Ovary (tissue), 9 donors: ENCODE data around the gene IHH. TPM values are rescaled to one million over a fixed set of nuclear protein-coding genes. Genes with fewer than 3 reads are reported as not detected.

ENCODE experiments used
- DNase-seq, 5 donors: peaks; one replicate each; pipeline ENCODE4 v3.0.0-alpha.2; 2019 to 2020
- H3K27ac ChIP-seq, 2 donors: fragments of 200-600 bp; one replicate each; pipeline versions ENCODE4 v1.5.1 to v1.8.0; 2019 to 2022
- H3K27me3 ChIP-seq: fragments of 200-600 bp; one replicate; pipeline ENCODE4 v1.8.0; 2022
- H3K36me3 ChIP-seq: fragments of 200-600 bp; sonication (generic); one replicate; pipeline ENCODE4 v1.5.1; 2019
- H3K4me1 ChIP-seq: one replicate; pipeline ENCODE4 v1.8.1; 2013; ENCODE audit warnings: mild to moderate bottlenecking, moderate library complexity; ENCODE audit not compliant: insufficient read depth
- H3K4me3 ChIP-seq: fragments of 200-600 bp; sonication (generic); one replicate; pipeline ENCODE4 v1.5.1; 2017
- H3K9me3 ChIP-seq, 2 donors: fragments of 200-600 bp in 1 of 2; sonication (generic) in 1 of 2; one replicate each; pipeline versions ENCODE4 v1.5.1 to v1.8.1; 2013 to 2019; ENCODE audit warnings: mild to moderate bottlenecking in 1 of 2, moderate library complexity in 1 of 2
- CTCF ChIP-seq, 3 donors: fragments of 450-650 bp in 2 of 3; fragments of 200-600 bp in 1 of 3; IDR thresholded peaks; one replicate each; pipeline versions ENCODE4 v1.5.1 to v1.8.0; 2016 to 2022; ENCODE audit warnings: antibody characterized with exemption in 3 of 3, mild to moderate bottlenecking in 1 of 3
- EP300 ChIP-seq: sonication (generic); formaldehyde crosslinking; IDR thresholded peaks from one replicate; pipeline ENCODE4 v1.6.1; 2017; ENCODE audit warnings: antibody characterized with exemption
- POLR2A ChIP-seq: fragments of 450-650 bp; IDR thresholded peaks from one replicate; pipeline ENCODE4 v1.6.1; 2017; ENCODE audit warnings: antibody characterized with exemption, mild to moderate bottlenecking, moderate library complexity
- WGBS, 3 donors: extraction: QIAGEN DNeasy Blood & Tissue Kit in 1 of 3; methylation state at CpG; one replicate each; pipeline versions ENCODE4 v1.1.5 to v1.1.7; 2013 to 2017; 5-methylcytosine and 5-hydroxymethylcytosine counted together
- intact Hi-C, 4 donors: fragments of 100-400 bp; cut with DNase I; formaldehyde crosslinking; loops; one replicate each; pipeline versions ENCODE4 v1.11.0 to v1.15.1; 2022 to 2023
- polyA plus RNA-seq, 2 donors: library from polyadenylated mRNA; stranded (reverse); fragments of 200-250 nt in 1 of 2; fragments of 350-450 nt in 1 of 2; fragmentation: Illumina TruSeq in 1 of 2; extraction: RNeasy Lipid Tissue Mini Kit (QIAGEN cat#74804) in 1 of 2; gene quantifications; one replicate each; pipeline ENCODE4 v1.2.3, GENCODE V29; 2013 to 2014
- total RNA-seq, 7 donors: library from RNA; depleted of rRNA in 2 of 7; stranded (reverse); fragments of >200 nt in 2 of 7; fragmentation: NEBNext Ultra II Directional in 3 of 7; extraction: Animal tissue kit (Norgen Biotek cat#: 25700) in 3 of 7; gene quantifications; one replicate each; pipeline versions ENCODE4 v1.1.0 to v1.2.4, GENCODE V29; 2016 to 2023
- donor health status: DM: no; HTN: no; CAD: no; lungs with moderate emphysema.
- donor health status: DM: no; HTN: no; CAD: no.
- donor health status: Bipolar disorder and iron deficiency.
- donor health status: DM: yes; HTN: yes; CAD: no.
- donor health status: DM: no; HTN: no; CAD: no.
- donor health status: DM: yes; HTN: yes; CAD: no.

Gene IHH
- total and polyA plus RNA-seq, 9 donors: 0.12 to 1.6 (median 0.36) TPM; not detected in 4

GRCh38 chr2:219090436-219091299 is 29.9 kb upstream of the IHH start:
- TF ChIP-seq EP300 (no peak), POLR2A (no peak), CTCF (IDR thresholded peaks at IDR 0.05) (no peak)
- no peak for DNase-seq
- H3K27ac ChIP-seq: no peak overlapping the region
- H3K4me3 ChIP-seq: no peak overlapping the region
- H3K27me3 ChIP-seq: no peaks in the 10 kb centered on the region
- H3K9me3 ChIP-seq: no peaks in the 10 kb centered on the region
- H3K4me1 ChIP-seq: no peaks in the 10 kb centered on the region
- intact Hi-C loops: no loop called here
- no peaks in the 10 kb centered on the region for H3K36me3 ChIP-seq
- WGBS, 3 donors: 69 to 85% (median 80%) methylated on average over 4 of the region's 4 CpGs

- no peak overlapping the region for H3K4me3 ChIP-seq
- 96 to 98% (median 97%) methylated on average over 4 of the region's 4 CpGs for whole genome bisulfite sequencing, 3 donors
- H3K36me3 ChIP-seq: no peaks in the 10 kb centered on the region
- TF ChIP-seq CTCF (IDR thresholded peaks at IDR 0.05): no peak
- TF ChIP-seq EP300: no peak
- TF ChIP-seq POLR2A: no peak
- intact Hi-C loops: no loop called here
- H3K4me1 ChIP-seq: no peaks in the 10 kb centered on the region
- H3K27ac ChIP-seq: no peak overlapping the region
- DNase-seq: no peak
- no peaks in the 10 kb centered on the region for H3K27me3 ChIP-seq
- H3K9me3 ChIP-seq: no peaks in the 10 kb centered on the region
Observed at GRCh38 chr2:219089330-219089729, 28.6 kb upstream of the IHH start.

- Histone ChIP-seq H3K27me3 (no peaks in the 10 kb centered on the region), H3K27ac (no peak overlapping the region), H3K4me1 (no peaks in the 10 kb centered on the region), H3K4me3 (no peak overlapping the region), H3K9me3 (no peaks in the 10 kb centered on the region), H3K36me3 (no peaks in the 10 kb centered on the region)
- WGBS, 3 donors: 93 to 99% (median 96%) methylated on average over 1 of the region's 1 CpG
- intact Hi-C loops: no loop called here
- TF ChIP-seq POLR2A (no peak), EP300 (no peak)
- DNase-seq: no peak
Observed at GRCh38 chr2:219087848-219088247, 27.1 kb upstream of the IHH start.

- 76 to 81% (median 81%) methylated on average over 5 of the region's 5 CpGs for WGBS, 3 donors
- H3K36me3 ChIP-seq: no peaks in the 10 kb centered on the region
- no peaks in the 10 kb centered on the region for H3K9me3 ChIP-seq
- DNase-seq: no peak
- TF ChIP-seq POLR2A (no peak), EP300 (no peak), CTCF (IDR thresholded peaks at IDR 0.05) (no peak)
- no peak overlapping the region for H3K27ac ChIP-seq
- H3K27me3 ChIP-seq: no peaks in the 10 kb centered on the region
- no peaks in the 10 kb centered on the region for H3K4me1 ChIP-seq
- intact Hi-C loops: no loop called here
- no peak overlapping the region for H3K4me3 ChIP-seq
Observed at GRCh38 chr2:219087361-219087760, 26.6 kb upstream of the IHH start.

- Histone ChIP-seq H3K4me3 (no peak overlapping the region), H3K4me1 (no peaks in the 10 kb centered on the region), H3K27ac (no peak overlapping the region), H3K9me3 (no peaks in the 10 kb centered on the region), H3K36me3 (no peaks in the 10 kb centered on the region), H3K27me3 (no peaks in the 10 kb centered on the region)
- intact Hi-C loops: no loop called here
- no peak for TF ChIP-seq CTCF (IDR thresholded peaks at IDR 0.05)
- TF ChIP-seq POLR2A: no peak
- TF ChIP-seq EP300: no peak
- no peak for DNase-seq
Observed at GRCh38 chr2:219086196-219086595, 25.5 kb upstream of the IHH start.
